Neural cell (in vitro differentiated cells): ENCODE measurements around the gene AARSD1. TPM values are rescaled to one million over a fixed set of nuclear protein-coding genes. Genes with fewer than 3 reads are reported as not detected.

ENCODE experiments used
- H2AFZ ChIP-seq: fragments of 200-600, 300-800 bp; sonication (generic), shearing (Covaris generic); 2 replicates; pipeline ENCODE4 v1.6.0; 2014; ENCODE audit warnings: low read depth, mild to moderate bottlenecking, antibody characterized with exemption, low read length, moderate library complexity
- H3F3A ChIP-seq: fragments of 200-600 bp; shearing (Covaris generic); 2 replicates; pipeline ENCODE4 v1.6.1; 2016; ENCODE audit warnings: mild to moderate bottlenecking, moderate library complexity, mixed read lengths, antibody characterized with exemption, low read length; ENCODE audit not compliant: insufficient read depth, poor library complexity, severe bottlenecking
- H3K27ac ChIP-seq: fragments of 200-600, 300-800 bp; sonication (generic), shearing (Covaris generic); 2 replicates; pipeline ENCODE4 v1.5.1; 2014; ENCODE audit warnings: mild to moderate bottlenecking, low read length, moderate library complexity
- H3K27me3 ChIP-seq: fragments of 300-800, 200-600 bp; sonication (generic), shearing (Covaris generic); 2 replicates; pipeline ENCODE4 v1.6.0; 2014; ENCODE audit warnings: mild to moderate bottlenecking, low read depth, low read length, moderate library complexity; ENCODE audit not compliant: insufficient read depth
- H3K36me3 ChIP-seq: fragments of 300-800, 200-600 bp; sonication (generic), shearing (Covaris generic); 2 replicates; pipeline ENCODE4 v1.5.1; 2014; ENCODE audit warnings: mild to moderate bottlenecking, antibody characterized with exemption, low read length, moderate library complexity; ENCODE audit not compliant: insufficient read depth
- H3K4me2 ChIP-seq: fragments of 300-800, 200-600 bp; sonication (generic), shearing (Covaris generic); 2 replicates; pipeline ENCODE4 v1.6.0; 2014; ENCODE audit warnings: mild to moderate bottlenecking, low read length
- H3K4me3 ChIP-seq: fragments of 300-800, 200-600 bp; sonication (generic), shearing (Covaris generic); 2 replicates; pipeline ENCODE4 v1.5.1; 2014; ENCODE audit warnings: mild to moderate bottlenecking, low read length, moderate library complexity
- H3K79me2 ChIP-seq: fragments of 200-600 bp; shearing (Covaris generic); replicated peaks from 2 replicates; pipeline ENCODE4 v1.6.0; 2014; ENCODE audit warnings: mild to moderate bottlenecking, low read length, moderate library complexity; ENCODE audit not compliant: insufficient read depth
- H3K9ac ChIP-seq: fragments of 300-800, 200-600 bp; sonication (generic), shearing (Covaris generic); 2 replicates; pipeline ENCODE4 v1.6.1; 2016; ENCODE audit warnings: mild to moderate bottlenecking, low read length, mixed read lengths
- H3K9me2 ChIP-seq: fragments of 200-600 bp; shearing (Covaris generic); 2 replicates; pipeline ENCODE4 v1.6.1; 2016; ENCODE audit warnings: mild to moderate bottlenecking, low read length, mixed read lengths; ENCODE audit not compliant: insufficient read depth
- H3K9me3 ChIP-seq: fragments of 200-600, 300-800 bp; sonication (generic), shearing (Covaris generic); 2 replicates; pipeline ENCODE4 v1.6.1; 2016; ENCODE audit warnings: mild to moderate bottlenecking, mixed run types, low read length, moderate library complexity, mixed read lengths
- H4K20me1 ChIP-seq: fragments of 200-600 bp; shearing (Covaris generic); 2 replicates; pipeline ENCODE4 v1.6.1; 2016; ENCODE audit warnings: mild to moderate bottlenecking, mixed run types; ENCODE audit not compliant: insufficient read depth
- EP300 ChIP-seq: fragments of 450-650 bp; conservative IDR thresholded peaks from 2 replicates; pipeline ENCODE4 v1.6.1; 2014; ENCODE audit warnings: antibody characterized with exemption, mild to moderate bottlenecking, moderate library complexity; ENCODE audit not compliant: poor library complexity, severe bottlenecking
- EZH2 ChIP-seq: fragments of 200-600, 300-800 bp; shearing (Covaris generic), sonication (generic); IDR thresholded peaks from 2 replicates; pipeline ENCODE4 v1.6.1; 2014; ENCODE audit warnings: antibody characterized with exemption, low read length, borderline replicate concordance, mild to moderate bottlenecking; ENCODE audit not compliant: insufficient read depth, poor library complexity, severe bottlenecking
- MXI1 ChIP-seq: fragments of 450-650 bp; conservative IDR thresholded peaks from 2 replicates; pipeline ENCODE4 v1.6.1; 2014; ENCODE audit warnings: antibody characterized with exemption, mild to moderate bottlenecking; ENCODE audit not compliant: poor library complexity, severe bottlenecking
- POLR2AphosphoS5 ChIP-seq: IDR thresholded peaks from 2 replicates; pipeline ENCODE4 v1.6.1; 2012
- RAD21 ChIP-seq: fragments of 450-650 bp; conservative IDR thresholded peaks from 2 replicates; pipeline ENCODE4 v1.6.1; 2014; ENCODE audit warnings: antibody characterized with exemption, mild to moderate bottlenecking, moderate library complexity
- SMC3 ChIP-seq: fragments of 450-650 bp; conservative IDR thresholded peaks from 2 replicates; pipeline ENCODE4 v1.6.1; 2014; ENCODE audit warnings: antibody characterized with exemption, mild to moderate bottlenecking, moderate library complexity; ENCODE audit not compliant: poor library complexity
- TAF1 ChIP-seq: IDR thresholded peaks from 2 replicates; pipeline ENCODE4 v1.6.1; 2012; ENCODE audit warnings: low read depth
- polyA plus RNA-seq: library from polyadenylated mRNA; depleted of rRNA; stranded (reverse); fragments of >200 nt; gene quantifications from 2 replicates; pipeline ENCODE4 v1.2.3, GENCODE V29; 2014
- TF ChIP-seq, protein P1 (sequence below): fragments of 450-650 bp; IDR thresholded peaks from 2 replicates; pipeline ENCODE4 v1.5.1; 2014; ENCODE audit warnings: antibody characterized with exemption, mild to moderate bottlenecking, moderate library complexity; ENCODE audit not compliant: poor library complexity, severe bottlenecking
- TF ChIP-seq, protein P2 (sequence below): IDR thresholded peaks from 2 replicates; pipeline ENCODE4 v1.6.1; 2012; ENCODE audit warnings: borderline replicate concordance

AARSD1 gene
- polyA plus RNA-seq, 1 donor from 2014 or later = 64.2 TPM

DNA sequence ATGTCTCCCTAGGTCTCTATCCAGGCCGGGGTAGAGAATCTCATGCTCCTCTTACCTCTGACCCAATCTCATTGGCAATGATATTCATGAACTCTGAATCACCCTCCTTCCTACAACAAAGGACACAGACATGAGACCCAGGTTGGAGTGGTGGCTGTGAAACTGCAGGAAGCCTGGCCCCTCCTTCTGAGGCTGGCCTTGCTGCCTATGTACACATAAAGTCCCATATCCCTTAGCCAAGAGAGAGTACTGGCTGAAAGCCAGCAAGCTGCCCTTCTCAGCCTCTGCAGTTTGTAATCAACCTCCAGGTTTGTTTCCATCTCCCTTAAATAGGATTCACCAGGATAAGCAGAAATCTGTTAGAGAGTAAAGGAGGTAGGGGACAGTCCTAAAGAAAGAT, 10.6 kb downstream of the AARSD1 start:
- H3K4me2 ChIP-seq = no peak overlapping the region
- H3K36me3 ChIP-seq = no peaks in the 10 kb centered on the region
- no peak overlapping the region for H3K4me3 ChIP-seq
- H4K20me1 ChIP-seq = no peaks in the 10 kb centered on the region
- no peaks in the 10 kb centered on the region for H3K79me2 ChIP-seq
- no peak overlapping the region for H3K9ac ChIP-seq
- no peak overlapping the region for H3K27ac ChIP-seq
- no peaks in the 10 kb centered on the region for H3F3A ChIP-seq
- no peaks in the 10 kb centered on the region for H3K9me2 ChIP-seq
- H3K9me3 ChIP-seq = no peaks in the 10 kb centered on the region
- H3K27me3 ChIP-seq = no peaks in the 10 kb centered on the region
- no peak overlapping the region for H2AFZ ChIP-seq
- no peak for TF ChIP-seq SMC3
- TF ChIP-seq MXI1 = no peak
- TF ChIP-seq EZH2 = no peak
- no peak for TF ChIP-seq POLR2AphosphoS5
- no peak for TF ChIP-seq RAD21
- TF ChIP-seq EP300 = no peak
- TF ChIP-seq, protein P1, sequence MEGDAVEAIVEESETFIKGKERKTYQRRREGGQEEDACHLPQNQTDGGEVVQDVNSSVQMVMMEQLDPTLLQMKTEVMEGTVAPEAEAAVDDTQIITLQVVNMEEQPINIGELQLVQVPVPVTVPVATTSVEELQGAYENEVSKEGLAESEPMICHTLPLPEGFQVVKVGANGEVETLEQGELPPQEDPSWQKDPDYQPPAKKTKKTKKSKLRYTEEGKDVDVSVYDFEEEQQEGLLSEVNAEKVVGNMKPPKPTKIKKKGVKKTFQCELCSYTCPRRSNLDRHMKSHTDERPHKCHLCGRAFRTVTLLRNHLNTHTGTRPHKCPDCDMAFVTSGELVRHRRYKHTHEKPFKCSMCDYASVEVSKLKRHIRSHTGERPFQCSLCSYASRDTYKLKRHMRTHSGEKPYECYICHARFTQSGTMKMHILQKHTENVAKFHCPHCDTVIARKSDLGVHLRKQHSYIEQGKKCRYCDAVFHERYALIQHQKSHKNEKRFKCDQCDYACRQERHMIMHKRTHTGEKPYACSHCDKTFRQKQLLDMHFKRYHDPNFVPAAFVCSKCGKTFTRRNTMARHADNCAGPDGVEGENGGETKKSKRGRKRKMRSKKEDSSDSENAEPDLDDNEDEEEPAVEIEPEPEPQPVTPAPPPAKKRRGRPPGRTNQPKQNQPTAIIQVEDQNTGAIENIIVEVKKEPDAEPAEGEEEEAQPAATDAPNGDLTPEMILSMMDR = no peak
- TF ChIP-seq, protein P2, sequence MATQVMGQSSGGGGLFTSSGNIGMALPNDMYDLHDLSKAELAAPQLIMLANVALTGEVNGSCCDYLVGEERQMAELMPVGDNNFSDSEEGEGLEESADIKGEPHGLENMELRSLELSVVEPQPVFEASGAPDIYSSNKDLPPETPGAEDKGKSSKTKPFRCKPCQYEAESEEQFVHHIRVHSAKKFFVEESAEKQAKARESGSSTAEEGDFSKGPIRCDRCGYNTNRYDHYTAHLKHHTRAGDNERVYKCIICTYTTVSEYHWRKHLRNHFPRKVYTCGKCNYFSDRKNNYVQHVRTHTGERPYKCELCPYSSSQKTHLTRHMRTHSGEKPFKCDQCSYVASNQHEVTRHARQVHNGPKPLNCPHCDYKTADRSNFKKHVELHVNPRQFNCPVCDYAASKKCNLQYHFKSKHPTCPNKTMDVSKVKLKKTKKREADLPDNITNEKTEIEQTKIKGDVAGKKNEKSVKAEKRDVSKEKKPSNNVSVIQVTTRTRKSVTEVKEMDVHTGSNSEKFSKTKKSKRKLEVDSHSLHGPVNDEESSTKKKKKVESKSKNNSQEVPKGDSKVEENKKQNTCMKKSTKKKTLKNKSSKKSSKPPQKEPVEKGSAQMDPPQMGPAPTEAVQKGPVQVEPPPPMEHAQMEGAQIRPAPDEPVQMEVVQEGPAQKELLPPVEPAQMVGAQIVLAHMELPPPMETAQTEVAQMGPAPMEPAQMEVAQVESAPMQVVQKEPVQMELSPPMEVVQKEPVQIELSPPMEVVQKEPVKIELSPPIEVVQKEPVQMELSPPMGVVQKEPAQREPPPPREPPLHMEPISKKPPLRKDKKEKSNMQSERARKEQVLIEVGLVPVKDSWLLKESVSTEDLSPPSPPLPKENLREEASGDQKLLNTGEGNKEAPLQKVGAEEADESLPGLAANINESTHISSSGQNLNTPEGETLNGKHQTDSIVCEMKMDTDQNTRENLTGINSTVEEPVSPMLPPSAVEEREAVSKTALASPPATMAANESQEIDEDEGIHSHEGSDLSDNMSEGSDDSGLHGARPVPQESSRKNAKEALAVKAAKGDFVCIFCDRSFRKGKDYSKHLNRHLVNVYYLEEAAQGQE = no peak
- TF ChIP-seq TAF1 = no peak

DNA sequence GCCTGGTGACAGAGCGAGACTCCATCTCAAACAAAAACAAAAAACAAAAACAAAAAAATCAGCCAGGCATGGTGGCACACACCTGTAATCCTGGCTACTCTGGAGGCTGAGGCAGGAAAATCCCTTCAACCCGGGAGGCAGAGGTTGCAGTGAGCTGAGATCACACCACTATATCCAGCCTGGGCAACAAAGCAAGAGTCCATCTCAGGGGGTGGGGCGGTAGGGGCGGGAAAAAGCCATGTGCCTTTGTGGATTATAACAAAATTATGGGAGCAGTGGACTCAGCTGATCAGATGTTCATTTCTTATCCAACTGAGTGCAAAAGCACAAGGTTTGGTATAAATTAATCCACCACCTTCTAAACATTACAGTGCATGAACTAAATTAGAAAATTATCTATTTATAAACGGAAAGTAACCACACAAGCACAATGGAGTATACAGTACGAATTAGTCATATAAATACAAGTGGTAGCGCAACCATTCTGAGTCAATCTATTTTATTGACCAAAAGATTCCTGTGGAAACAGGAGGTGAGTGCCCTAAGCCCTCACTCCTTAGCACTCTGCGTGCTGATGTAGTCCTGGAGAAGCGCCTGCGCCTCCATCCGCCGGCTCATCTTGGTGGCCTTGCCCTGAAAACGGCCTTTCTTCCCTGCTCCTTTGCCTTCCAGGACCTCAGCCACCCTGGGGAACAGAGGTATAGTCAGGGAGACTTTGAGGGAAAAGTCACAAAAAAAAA, 14.0 kb downstream of the AARSD1 start:
- no peaks in the 10 kb centered on the region for H3K9me3 ChIP-seq
- H2AFZ ChIP-seq = no peak overlapping the region
- no peak overlapping the region for H3K9ac ChIP-seq
- no peak overlapping the region for H3K4me2 ChIP-seq
- H4K20me1 ChIP-seq = no peaks in the 10 kb centered on the region
- H3F3A ChIP-seq = no peaks in the 10 kb centered on the region
- no peaks in the 10 kb centered on the region for H3K9me2 ChIP-seq
- no peaks in the 10 kb centered on the region for H3K79me2 ChIP-seq
- no peak overlapping the region for H3K27ac ChIP-seq
- no peak overlapping the region for H3K4me3 ChIP-seq
- H3K27me3 ChIP-seq = no peaks in the 10 kb centered on the region
- TF ChIP-seq EZH2 (no peak), POLR2AphosphoS5 (no peak), SMC3 (no peak), MXI1 (no peak), RAD21 (no peak), EP300 (no peak), TAF1 (no peak)
- TF ChIP-seq, protein P2 = no peak
- TF ChIP-seq, protein P1 = no peak
- no peaks in the 10 kb centered on the region for H3K36me3 ChIP-seq
